Keratinocyte (primary cell): ENCODE results near the gene PTS. TPM values are rescaled to one million over a fixed set of nuclear protein-coding genes. Genes with fewer than 3 reads are reported as not detected.

Experiments
- DNase-seq: peaks from one replicate; pipeline ENCODE4 v3.0.0-alpha.2; 2011; ENCODE audit warnings: low read depth, missing footprints, low spot score
- FAIRE-seq: peaks from 2 replicates; lab custom pipeline; 2011; peaks lifted over from hg19 to GRCh38; lab: Jason Lieb, UNC
- H2AFZ ChIP-seq: 2 replicates; pipeline ENCODE4 v1.6.0; 2012; ENCODE audit warnings: low read length, control low read depth, inconsistent platforms; ENCODE audit not compliant: control insufficient read depth
- H3K27ac ChIP-seq: 2 replicates; pipeline ENCODE4 v1.5.1; 2011; ENCODE audit warnings: low read length; ENCODE audit not compliant: control insufficient read depth, insufficient read depth
- H3K27me3 ChIP-seq: 3 replicates; pipeline ENCODE4 v1.6.0; 2011; ENCODE audit warnings: low read length; ENCODE audit not compliant: control insufficient read depth, insufficient read depth; ENCODE audit errors: extremely low read depth
- H3K36me3 ChIP-seq, 2 experiments: 2 replicates in 1 of 2; 3 replicates in 1 of 2; pipeline ENCODE4 v1.5.1; 2011; ENCODE audit warnings: low read length in 2 of 2, mild to moderate bottlenecking in 1 of 2; ENCODE audit not compliant: control insufficient read depth in 2 of 2, insufficient read depth in 2 of 2; ENCODE audit errors: extremely low read depth in 1 of 2
- H3K4me1 ChIP-seq: 3 replicates; pipeline ENCODE4 v1.5.1; 2011; ENCODE audit warnings: low read length; ENCODE audit not compliant: control insufficient read depth, insufficient read depth; ENCODE audit errors: extremely low read depth
- H3K4me2 ChIP-seq: 3 replicates; pipeline ENCODE4 v1.6.0; 2011; ENCODE audit warnings: low read depth, low read length; ENCODE audit not compliant: control insufficient read depth, insufficient read depth; ENCODE audit errors: extremely low read depth
- H3K4me3 ChIP-seq, 3 experiments: fragments of 200-600 bp in 1 of 3; sonication (generic) in 1 of 3; 2 replicates in 2 of 3; 3 replicates in 1 of 3; pipeline ENCODE4 v1.5.1; 2011 to 2016; ENCODE audit warnings: low read length in 3 of 3, mild to moderate bottlenecking in 3 of 3, control low read depth in 2 of 3, inconsistent platforms in 1 of 3, low read depth in 1 of 3, mixed read lengths in 1 of 3, mixed run types in 1 of 3, moderate library complexity in 1 of 3; ENCODE audit not compliant: control insufficient read depth in 2 of 3, insufficient read depth in 2 of 3; ENCODE audit errors: extremely low read depth in 1 of 3
- H3K79me2 ChIP-seq: 2 replicates; pipeline ENCODE4 v1.6.0; 2012; ENCODE audit warnings: low read length; ENCODE audit not compliant: control insufficient read depth, insufficient read depth
- H3K9ac ChIP-seq: 3 replicates; pipeline ENCODE4 v1.6.0; 2011; ENCODE audit warnings: low read length; ENCODE audit not compliant: control insufficient read depth, insufficient read depth; ENCODE audit errors: extremely low read depth
- H3K9me1 ChIP-seq: 3 replicates; pipeline ENCODE4 v1.6.0; 2011; ENCODE audit warnings: low read length; ENCODE audit not compliant: control insufficient read depth, insufficient read depth; ENCODE audit errors: extremely low read depth
- H3K9me3 ChIP-seq: 2 replicates; pipeline ENCODE4 v1.5.1; 2012; ENCODE audit warnings: low read depth, low read length; ENCODE audit not compliant: control insufficient read depth
- H4K20me1 ChIP-seq: 3 replicates; pipeline ENCODE4 v1.6.0; 2011; ENCODE audit warnings: low read length; ENCODE audit not compliant: control insufficient read depth, insufficient read depth; ENCODE audit errors: extremely low read depth
- CTCF ChIP-seq, 3 experiments: IDR thresholded peaks in 1 of 3; conservative IDR thresholded peaks in 1 of 3; optimal IDR thresholded peaks in 1 of 3; 2 replicates in 2 of 3; 3 replicates in 1 of 3; pipeline versions ENCODE3 to v1.5.1; 2011; ENCODE audit warnings: low read length in 3 of 3, mild to moderate bottlenecking in 3 of 3, moderate library complexity in 2 of 3, control low read depth in 1 of 3, inconsistent platforms in 1 of 3; ENCODE audit not compliant: insufficient read depth in 2 of 3; ENCODE audit errors: extremely low read depth in 1 of 3
- EZH2 ChIP-seq: IDR thresholded peaks from one replicate; pipeline ENCODE4 v1.6.1; 2012; ENCODE audit warnings: inconsistent platforms, mild to moderate bottlenecking, low read length, moderate library complexity
- dilution Hi-C: fragments of 300-500 bp; cut with MboI; formaldehyde crosslinking; loops from one replicate; pipeline ENCODE4 v1.7.0; 2020; ENCODE audit warnings: low sequenced_read_pairs; ENCODE audit not compliant: extremely low pct_ligation_motif_present
- polyA plus RNA-seq, 5 experiments: library from polyadenylated mRNA; depleted of rRNA in 3 of 5; stranded (reverse) in 3 of 5; stranded (forward) in 1 of 5; unstranded in 1 of 5; fragments of >200 nt; gene quantifications; 1 replicate in 1 of 5; 2 replicates in 3 of 5; 3 replicates in 1 of 5; pipeline versions ENCODE4 v1.2.1 to v1.2.3, GENCODE V29; 2011 to 2012; ENCODE audit warnings: missing spikeins in 2 of 5, low read depth in 1 of 5, low replicate concordance in 1 of 5

Gene PTS
- polyA plus RNA-seq, 1 donor (not counting 4 experiments of a cell fraction or from before 2014, with no cell fraction given), result 72.5 TPM

GRCh38 chr11:112253605-112254242, 27.5 kb downstream of the PTS start:
- no peak for FAIRE-seq
- Histone ChIP-seq H3K36me3 (no peaks in the 10 kb centered on the region), H3K27me3 (no peaks in the 10 kb centered on the region), H3K9me3 (no peaks in the 10 kb centered on the region), H3K79me2 (no peaks in the 10 kb centered on the region), H3K9me1 (no peaks in the 10 kb centered on the region), H3K9ac (no peak overlapping the region), H3K4me1 (no peaks in the 10 kb centered on the region), H3K4me2 (no peak overlapping the region), H4K20me1 (no peaks in the 10 kb centered on the region), H3K4me3 (no peak overlapping the region), H3K27ac (no peak overlapping the region), H2AFZ (no peak overlapping the region)
- dilution Hi-C loops, result no loop called here
- no peak for TF ChIP-seq EZH2
- no peak for TF ChIP-seq CTCF (optimal IDR thresholded peaks at IDR 0.05 in 1 of 3, IDR thresholded peaks at IDR 0.05 in 1 of 3, conservative IDR thresholded peaks at IDR 0.05 in 1 of 3; ENCODE audit: extremely low read depth in 1 of 3, insufficient read depth in 2 of 3, low read length in 3 of 3)
- no peak for DNase-seq

- DNase-seq (no peak), FAIRE-seq (no peak)
- no peak overlapping the region for H2AFZ ChIP-seq
- no peaks in the 10 kb centered on the region for H3K4me1 ChIP-seq
- H3K79me2 ChIP-seq, result no peaks in the 10 kb centered on the region
- no peak overlapping the region for H3K9ac ChIP-seq
- no peaks in the 10 kb centered on the region for H3K27me3 ChIP-seq
- dilution Hi-C loops, result no loop called here
- TF ChIP-seq EZH2, result no peak
- TF ChIP-seq CTCF (optimal IDR thresholded peaks at IDR 0.05 in 1 of 3, IDR thresholded peaks at IDR 0.05 in 1 of 3, conservative IDR thresholded peaks at IDR 0.05 in 1 of 3; ENCODE audit: extremely low read depth in 1 of 3, insufficient read depth in 2 of 3, low read length in 3 of 3), result no peak
- H3K9me3 ChIP-seq, result no peaks in the 10 kb centered on the region
- H3K4me2 ChIP-seq, result no peak overlapping the region
- H3K9me1 ChIP-seq, result no peaks in the 10 kb centered on the region
- no peak overlapping the region for H3K4me3 ChIP-seq
- no peaks in the 10 kb centered on the region for H3K36me3 ChIP-seq
- H3K27ac ChIP-seq, result no peak overlapping the region
- H4K20me1 ChIP-seq, result no peaks in the 10 kb centered on the region
Measured at GRCh38 chr11:112255067-112255720, 29.0 kb downstream of the PTS start.
